ENCODE data around the gene MROH7. TPM values are rescaled to one million over a fixed set of nuclear protein-coding genes. Genes with fewer than 3 reads are reported as not detected.
"Not testable (repeated sequence)": the region's sequence is repeated elsewhere in the genome, so short reads cannot be mapped to it uniquely, and the experiment has no call there.

MROH7 gene
- total and polyA plus RNA-seq, 2 of the 13 experiments (the other 11 are each of a cell fraction or from before 2014, with no cell fraction given): 0.09 TPM

GRCh38 chr1:54627196-54627595, 14.4 kb upstream of the MROH7 start (continued):
- TF ChIP-seq TBP (CRISPR knock-in tag; IDR thresholded peaks at IDR 0.05) (no peak), NONO (IDR thresholded peaks at IDR 0.05) (no peak), NONO (CRISPR knock-in tag; conservative IDR thresholded peaks at IDR 0.05) (no peak), ZNF280B (CRISPR knock-in tag; IDR thresholded peaks at IDR 0.05; ENCODE audit: borderline replicate concordance) (no peak), XRCC5 (optimal IDR thresholded peaks at IDR 0.05; ENCODE audit: low read length) (no peak), POLR2G (IDR thresholded peaks at IDR 0.05; ENCODE audit: low read depth, low read length) (no peak)

GRCh38 chr1:54635804-54636203, 5.8 kb upstream of the MROH7 start:
- H3K27me3 ChIP-seq (ENCODE audit: control insufficient read depth in 1 of 2, insufficient read depth in 2 of 2, low read length in 2 of 2); H3K27ac ChIP-seq (ENCODE audit: extremely low read length, insufficient read depth, low read length); FAIRE-seq; in situ Hi-C loops (cut with HindIII; ENCODE audit: extremely low pct_ligation_motif_present, low pct_unique_long_range_greater_than_20kb); H2AFZ ChIP-seq (ENCODE audit: low read length); CTCF ChIA-PET (ENCODE audit: low intra/inter-chr PET ratio, low total read pairs); POLR2A ChIA-PET; H3K9ac ChIP-seq (ENCODE audit: insufficient read depth, low read depth, low read length); H3K36me3 ChIP-seq (replicated peaks in 1 of 2; ENCODE audit: control insufficient read depth in 1 of 2, insufficient read depth in 2 of 2, low read length in 2 of 2); H3K9me3 ChIP-seq (ENCODE audit: low read length); ATAC-seq; H3K4me2 ChIP-seq (ENCODE audit: low read depth, low read length); DNase-seq (ENCODE audit: low spot score); H4K20me1 ChIP-seq (ENCODE audit: insufficient read depth, low read length); intact Hi-C loops (cut with micrococcal nuclease; ENCODE audit: unreplicated experiment); H3K4me3 ChIP-seq (replicated peaks in 1 of 3; ENCODE audit: insufficient read depth in 1 of 3, low read depth in 2 of 3, low read length in 3 of 3); BruUV-seq (replicated peaks); H3K79me2 ChIP-seq (ENCODE audit: insufficient read depth, low read length): not testable (repeated sequence)
- TF ChIP-seq ZNF761 (CRISPR knock-in tag; conservative IDR thresholded peaks at IDR 0.05): peak; percentile 94
- WGBS (ENCODE audit: low lambda C conversion rate): 74% methylated on average over 7 of the region's 7 CpGs
- peaks cover 41% of the 10 kb centered on the region for H3K4me1 ChIP-seq (ENCODE audit: insufficient read depth, low read length)

All from HepG2 (cell line).